ENCODE data around the gene CLK3.
"Not testable (repeated sequence)": the region's sequence is repeated elsewhere in the genome, so short reads cannot be mapped to it uniquely, and the experiment has no call there.

GRCh38 chr15:74661280-74661679, 45.6 kb downstream of the CLK3 start:
- TF ChIP-seq CTCF (IDR thresholded peaks at IDR 0.05; ENCODE audit: insufficient read depth, low read length, poor library complexity, severe bottlenecking); EZH2phosphoT487 (conservative IDR thresholded peaks at IDR 0.05; ENCODE audit: low read length): not testable (repeated sequence)
